OCI-LY1 (cell line): ENCODE results near the gene GSK3A.
A peak's percentile ranks its signal among the peaks of the same experiment; 100 is the strongest.
"Not testable (repeated sequence)": the region's sequence is repeated elsewhere in the genome, so short reads cannot be mapped to it uniquely, and the experiment has no call there.

Source experiments
- H2AFZ ChIP-seq: fragments of 200-600 bp; sonication (generic), shearing (Covaris generic); 2 replicates; pipeline ENCODE4 v1.6.0; 2014; ENCODE audit warnings: antibody characterized with exemption, mild to moderate bottlenecking, low read length
- H3F3A ChIP-seq: fragments of 200-600 bp; sonication (generic), shearing (Covaris generic); 2 replicates; pipeline ENCODE4 v1.6.0; 2014; ENCODE audit warnings: mild to moderate bottlenecking, antibody characterized with exemption, low read length, moderate library complexity; ENCODE audit not compliant: insufficient read depth
- H3K27ac ChIP-seq: fragments of 200-600 bp; sonication (generic); 2 replicates; pipeline ENCODE4 v1.5.1; 2014; ENCODE audit warnings: low read length, mixed run types, mild to moderate bottlenecking, low read depth; ENCODE audit not compliant: poor library complexity, severe bottlenecking
- H3K27me3 ChIP-seq: fragments of 200-600 bp; sonication (generic); 2 replicates; pipeline ENCODE4 v1.6.0; 2014; ENCODE audit warnings: antibody characterized with exemption, mild to moderate bottlenecking, low read length, moderate library complexity; ENCODE audit not compliant: insufficient read depth
- H3K36me3 ChIP-seq: fragments of 200-600 bp; sonication (generic); 2 replicates; pipeline ENCODE4 v1.6.1; 2014; ENCODE audit warnings: mild to moderate bottlenecking, antibody characterized with exemption, low read length, moderate library complexity, mixed read lengths; ENCODE audit not compliant: insufficient read depth
- H3K4me1 ChIP-seq: fragments of 200-600 bp; sonication (generic); 2 replicates; pipeline ENCODE4 v1.5.1; 2014; ENCODE audit warnings: mild to moderate bottlenecking, low read length, moderate library complexity; ENCODE audit not compliant: insufficient read depth, severe bottlenecking
- H3K4me2 ChIP-seq: fragments of 200-600 bp; sonication (generic), shearing (Covaris generic); 2 replicates; pipeline ENCODE4 v1.6.1; 2014; ENCODE audit warnings: low read length
- H3K4me3 ChIP-seq: fragments of 200-600 bp; sonication (generic); 2 replicates; pipeline ENCODE4 v1.5.1; 2014; ENCODE audit warnings: low read length, low read depth, mild to moderate bottlenecking, mixed read lengths; ENCODE audit not compliant: poor library complexity, severe bottlenecking
- H3K79me2 ChIP-seq: fragments of 200-600 bp; shearing (Covaris generic); 2 replicates; pipeline ENCODE4 v1.6.1; 2016; ENCODE audit warnings: mixed run types, low read length, mixed read lengths; ENCODE audit not compliant: insufficient read depth
- H3K9ac ChIP-seq: fragments of 200-600 bp; sonication (generic), shearing (Covaris generic); 2 replicates; pipeline ENCODE4 v1.6.1; 2014; ENCODE audit warnings: mild to moderate bottlenecking, low read length, mixed read lengths
- H3K9me2 ChIP-seq: fragments of 200-600 bp; sonication (generic), shearing (Covaris generic); 2 replicates; pipeline ENCODE4 v1.6.1; 2014; ENCODE audit warnings: low read depth, mild to moderate bottlenecking, low read length, mixed read lengths
- H3K9me3 ChIP-seq: fragments of 200-600 bp; shearing (Covaris generic); 2 replicates; pipeline ENCODE4 v1.6.1; 2014; ENCODE audit warnings: low read length, mixed read lengths
- H4K20me1 ChIP-seq: fragments of 200-600 bp; sonication (generic), shearing (Covaris generic); 2 replicates; pipeline ENCODE4 v1.6.0; 2016; ENCODE audit warnings: mild to moderate bottlenecking, low read length; ENCODE audit not compliant: insufficient read depth
- EZH2 ChIP-seq: fragments of 200-600 bp; sonication (generic), shearing (Covaris generic); IDR thresholded peaks from 2 replicates; pipeline ENCODE4 v1.8.0; 2017; ENCODE audit warnings: borderline replicate concordance, mixed run types, mild to moderate bottlenecking, antibody characterized with exemption, low read length, moderate library complexity, mixed read lengths
- TF ChIP-seq, protein P1 (sequence below): fragments of 200-600 bp; sonication (generic), shearing (Covaris generic); IDR thresholded peaks from 2 replicates; pipeline ENCODE4 v1.5.1; 2017; ENCODE audit warnings: mild to moderate bottlenecking, antibody characterized with exemption, low read length, moderate library complexity, mixed read lengths

GSK3A gene

DNA sequence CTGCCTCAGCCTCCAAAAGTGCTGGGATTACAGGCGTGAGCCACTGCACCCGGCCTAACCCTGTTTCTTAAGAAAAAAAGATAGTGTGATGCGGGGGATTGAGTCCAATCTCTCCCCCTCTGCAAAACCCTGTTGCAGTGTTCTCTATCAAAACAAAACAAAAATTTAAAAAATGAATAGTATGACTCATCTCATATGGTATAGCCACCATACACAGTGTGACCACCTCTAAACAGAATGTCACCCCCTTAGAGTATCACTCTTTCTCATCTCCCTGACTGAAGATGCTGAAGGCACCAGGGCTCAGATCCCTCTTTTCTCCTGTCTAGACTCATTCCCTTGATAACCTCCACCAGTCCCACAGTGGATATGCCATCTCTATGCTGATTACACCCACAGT lies 19.4 kb upstream of the GSK3A start:
- H3K27ac ChIP-seq = no peak overlapping the region
- H3K9me2 ChIP-seq = no peaks in the 10 kb centered on the region
- no peak overlapping the region for H3K9ac ChIP-seq
- no peaks in the 10 kb centered on the region for H4K20me1 ChIP-seq
- no peak overlapping the region for H2AFZ ChIP-seq
- TF ChIP-seq EZH2 = no peak
- TF ChIP-seq, protein P1, sequence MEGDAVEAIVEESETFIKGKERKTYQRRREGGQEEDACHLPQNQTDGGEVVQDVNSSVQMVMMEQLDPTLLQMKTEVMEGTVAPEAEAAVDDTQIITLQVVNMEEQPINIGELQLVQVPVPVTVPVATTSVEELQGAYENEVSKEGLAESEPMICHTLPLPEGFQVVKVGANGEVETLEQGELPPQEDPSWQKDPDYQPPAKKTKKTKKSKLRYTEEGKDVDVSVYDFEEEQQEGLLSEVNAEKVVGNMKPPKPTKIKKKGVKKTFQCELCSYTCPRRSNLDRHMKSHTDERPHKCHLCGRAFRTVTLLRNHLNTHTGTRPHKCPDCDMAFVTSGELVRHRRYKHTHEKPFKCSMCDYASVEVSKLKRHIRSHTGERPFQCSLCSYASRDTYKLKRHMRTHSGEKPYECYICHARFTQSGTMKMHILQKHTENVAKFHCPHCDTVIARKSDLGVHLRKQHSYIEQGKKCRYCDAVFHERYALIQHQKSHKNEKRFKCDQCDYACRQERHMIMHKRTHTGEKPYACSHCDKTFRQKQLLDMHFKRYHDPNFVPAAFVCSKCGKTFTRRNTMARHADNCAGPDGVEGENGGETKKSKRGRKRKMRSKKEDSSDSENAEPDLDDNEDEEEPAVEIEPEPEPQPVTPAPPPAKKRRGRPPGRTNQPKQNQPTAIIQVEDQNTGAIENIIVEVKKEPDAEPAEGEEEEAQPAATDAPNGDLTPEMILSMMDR = no peak
- H3K9me3 ChIP-seq = no peaks in the 10 kb centered on the region
- no peaks in the 10 kb centered on the region for H3K27me3 ChIP-seq
- H3K79me2 ChIP-seq = no peaks in the 10 kb centered on the region
- peaks cover 8% of the 10 kb centered on the region for H3K4me1 ChIP-seq
- H3K4me2 ChIP-seq = no peak overlapping the region
- H3F3A ChIP-seq = 0 out of 2 replicates have a peak, but pooled peaks cover 1% of the 10 kb centered on the region
- no peaks in the 10 kb centered on the region for H3K36me3 ChIP-seq
- H3K4me3 ChIP-seq = no peak overlapping the region

DNA sequence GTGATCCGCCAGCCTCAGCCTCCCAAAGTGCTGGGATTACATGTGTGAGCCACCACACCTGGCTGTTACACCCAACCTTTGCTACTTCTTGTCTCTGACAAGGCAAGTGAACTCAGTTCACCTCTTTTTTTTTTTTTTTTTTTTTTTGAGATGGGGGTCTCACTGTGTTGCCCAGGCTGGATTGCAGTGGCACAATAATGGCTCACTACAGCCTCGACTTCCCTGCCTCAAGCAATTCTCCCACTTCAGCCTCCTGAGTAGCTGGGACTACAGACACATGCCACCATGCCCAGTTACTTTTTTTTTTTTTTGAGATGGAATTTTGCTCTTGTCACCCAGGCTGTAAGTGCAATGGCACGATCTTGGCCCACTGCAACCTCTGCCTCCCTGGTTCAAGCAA lies 15.4 kb upstream of the GSK3A start:
- H3K9me3 ChIP-seq, H4K20me1 ChIP-seq, H3K27me3 ChIP-seq, H3K79me2 ChIP-seq, H3K4me3 ChIP-seq, H3F3A ChIP-seq, H3K27ac ChIP-seq, H3K9me2 ChIP-seq, H3K9ac ChIP-seq, H2AFZ ChIP-seq, H3K36me3 ChIP-seq: not testable (repeated sequence)
- H3K4me1 ChIP-seq = peaks cover 20% of the 10 kb centered on the region
- H3K4me2 ChIP-seq = 0 out of 2 replicates have a peak overlapping the region, but pooled peaks have one; percentile 26

DNA sequence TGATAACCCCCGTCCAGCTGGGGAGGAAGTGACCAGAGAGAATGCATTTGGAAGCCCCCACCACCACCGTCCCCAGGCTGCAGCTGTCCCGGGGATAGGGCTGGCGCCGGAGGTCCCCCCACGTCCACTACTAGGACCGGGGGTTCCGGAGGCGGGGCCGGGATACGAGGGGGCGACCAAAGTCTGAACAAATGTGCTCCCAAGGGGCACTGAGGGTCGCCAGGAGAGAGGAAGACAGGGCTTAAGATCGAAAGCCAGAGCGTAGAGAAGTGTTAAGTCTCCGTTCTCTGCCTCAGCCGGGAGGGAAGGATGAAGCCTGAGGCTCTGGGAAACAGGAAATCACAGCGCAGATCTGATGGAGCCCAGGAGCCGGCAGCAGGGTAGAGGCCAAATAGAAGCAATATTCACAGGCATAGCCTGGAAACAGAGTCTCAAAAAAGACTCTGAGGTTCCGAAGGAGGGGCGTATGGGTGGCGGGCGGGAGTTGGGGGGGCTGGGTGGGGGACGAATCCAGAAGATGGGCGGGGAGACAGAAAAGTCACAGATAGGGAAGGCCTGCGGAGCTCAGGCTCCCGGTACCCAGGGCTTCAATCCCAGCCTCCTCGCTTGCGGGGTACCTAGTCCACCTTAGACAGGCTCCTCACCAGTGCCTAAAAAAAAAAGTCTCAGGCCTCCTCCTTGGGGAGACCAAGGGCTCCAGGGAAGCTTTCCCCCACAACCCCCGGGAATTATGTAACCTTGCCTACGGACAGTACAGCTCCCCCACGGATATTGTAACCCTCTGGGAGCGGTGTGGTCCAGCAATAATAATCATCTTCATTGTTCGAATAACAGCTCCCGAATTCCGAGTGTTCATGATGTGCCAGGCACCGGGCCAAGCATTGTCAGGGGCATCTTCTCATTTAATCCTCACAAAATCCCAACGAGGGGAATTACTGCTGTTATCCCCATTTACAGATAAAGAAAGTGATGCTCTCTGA lies 13.7 kb upstream of the GSK3A start:
- H3F3A ChIP-seq = 0 out of 2 replicates have a peak, but pooled peaks cover 6% of the 10 kb centered on the region
- no peaks in the 10 kb centered on the region for H3K36me3 ChIP-seq
- H3K9ac ChIP-seq = peak overlapping the region; percentile 5; the same call in 1 of the 2 replicates
- no peaks in the 10 kb centered on the region for H3K9me2 ChIP-seq
- H3K4me2 ChIP-seq = peak overlapping the region; percentile 52
- 0 out of 2 replicates have a peak, but pooled peaks cover 8% of the 10 kb centered on the region for H3K79me2 ChIP-seq
- peaks cover 34% of the 10 kb centered on the region for H3K4me1 ChIP-seq
- TF ChIP-seq, protein P1 = no peak
- no peak for TF ChIP-seq EZH2
- no peak overlapping the region for H3K27ac ChIP-seq
- no peak overlapping the region for H2AFZ ChIP-seq
- 0 out of 2 replicates have a peak, but pooled peaks cover 5% of the 10 kb centered on the region for H3K27me3 ChIP-seq
- H3K9me3 ChIP-seq = no peaks in the 10 kb centered on the region
- H3K4me3 ChIP-seq = peak overlapping the region; percentile 97
- H4K20me1 ChIP-seq = no peaks in the 10 kb centered on the region
